ENCODE results near the gene NCKAP5.
A peak's percentile ranks its signal among the peaks of the same experiment; 100 is the strongest.

NCKAP5 gene

DNA sequence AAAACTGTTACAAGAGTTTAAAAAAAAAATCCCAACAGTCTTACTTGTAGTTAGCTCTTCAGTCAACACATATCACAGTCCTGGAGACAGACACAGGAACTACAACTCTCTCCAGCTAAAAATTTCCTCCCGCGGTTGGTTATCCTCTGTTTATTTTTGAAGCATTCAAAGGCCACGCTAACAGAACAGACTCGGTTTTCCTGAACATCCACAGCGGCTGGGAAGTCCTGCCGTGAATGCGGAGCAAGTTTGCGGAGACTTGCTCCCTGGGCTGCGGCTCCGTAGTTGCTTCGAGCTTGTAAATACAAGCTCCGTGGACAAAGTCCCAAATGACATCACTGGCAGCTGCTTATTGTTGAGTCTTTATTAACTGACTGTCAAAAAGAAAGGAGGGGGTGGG lies at the start of gene NCKAP5:
Gene NCKAP5 (minus strand): TSS at position 292 of the 400 bp plus-strand sequence. CDS start 50,937 bp downstream, outside the sequence.
- DNase-seq (no peak), ATAC-seq (no peak)
- Mint-ChIP-seq H3K4me1 (no peaks in the 10 kb centered on the region), H3K27me3 (peaks cover 33% of the 10 kb centered on the region), H3K27ac (no peak within 1 kb of the TSS), H3K4me3 (no peak within 1 kb of the TSS), H3K9me3 (no peaks in the 10 kb centered on the region)

GRCh38 chr2:133609664-133610063 lies 41.4 kb upstream of the NCKAP5 start:
- H3K9me3 Mint-ChIP-seq: peaks cover 0 to 7% of the 10 kb centered on the region in 2 donors
- no peaks in the 10 kb centered on the region for H3K4me1 Mint-ChIP-seq
- no peak overlapping the region for H3K4me3 Mint-ChIP-seq

DNA sequence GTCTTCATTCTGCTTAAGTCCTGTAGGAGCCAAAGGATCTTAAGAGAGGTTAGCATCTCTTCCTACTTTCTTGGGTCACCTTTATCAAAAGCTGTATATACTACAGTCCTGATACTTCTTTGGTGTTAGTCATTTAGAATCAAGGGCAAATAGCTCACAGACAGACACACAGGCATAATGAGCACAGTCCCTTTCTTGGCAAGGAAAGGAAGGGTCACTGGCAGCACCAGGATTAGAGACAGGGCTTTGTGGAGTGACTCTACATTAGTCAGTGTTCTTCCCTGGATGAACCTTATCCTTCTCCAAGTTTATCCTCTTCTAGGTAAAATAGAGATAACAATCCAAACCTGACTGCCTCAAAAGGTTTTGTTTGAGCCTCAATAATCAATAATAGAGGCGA lies 40.0 kb upstream of the NCKAP5 start:
- H3K4me1 Mint-ChIP-seq: no peaks in the 10 kb centered on the region
- ATAC-seq: no peak
- no peak for DNase-seq
- no peak overlapping the region for H3K27ac Mint-ChIP-seq
- no peak overlapping the region for H3K4me3 Mint-ChIP-seq
- H3K9me3 Mint-ChIP-seq: no peaks in the 10 kb centered on the region
- peaks cover 7% of the 10 kb centered on the region for H3K27me3 Mint-ChIP-seq

More at GRCh38 chr2:133609664-133610063, 41.4 kb upstream of the NCKAP5 start:
- H3K27ac Mint-ChIP-seq: no peak overlapping the region
- H3K27me3 Mint-ChIP-seq: peaks cover 7% of the 10 kb centered on the region
- ATAC-seq (no peak), DNase-seq (no peak)

- no peak for ATAC-seq
- H3K27ac Mint-ChIP-seq: no peak overlapping the region
- DNase-seq: no peak
- H3K4me1 Mint-ChIP-seq: no peaks in the 10 kb centered on the region
- peaks cover 7% of the 10 kb centered on the region for H3K27me3 Mint-ChIP-seq
- no peak overlapping the region for H3K4me3 Mint-ChIP-seq
- no peaks in the 10 kb centered on the region for H3K9me3 Mint-ChIP-seq
These were observed 39.4 kb upstream of the NCKAP5 start for GRCh38 chr2:133607679-133608078.

GRCh38 chr2:133606616-133607015 lies 38.4 kb upstream of the NCKAP5 start:
- Mint-ChIP-seq H3K27ac (no peak overlapping the region), H3K9me3 (no peaks in the 10 kb centered on the region), H3K4me1 (no peaks in the 10 kb centered on the region), H3K27me3 (peaks cover 7% of the 10 kb centered on the region), H3K4me3 (no peak overlapping the region)
- DNase-seq (no peak), ATAC-seq (no peak)

- no peak for ATAC-seq
- H3K9me3 Mint-ChIP-seq: no peaks in the 10 kb centered on the region
These were observed 37.5 kb upstream of the NCKAP5 start for GRCh38 chr2:133605766-133606137.

GRCh38 chr2:133605011-133605765 lies 36.9 kb upstream of the NCKAP5 start:
- no peaks in the 10 kb centered on the region for H3K9me3 Mint-ChIP-seq
- no peak overlapping the region for H3K4me3 Mint-ChIP-seq
- peaks cover 7% of the 10 kb centered on the region for H3K27me3 Mint-ChIP-seq
- DNase-seq (no peak), ATAC-seq (no peak)
- H3K4me1 Mint-ChIP-seq: no peaks in the 10 kb centered on the region
- H3K27ac Mint-ChIP-seq: peak overlapping the region in 1 of 2 donors; percentile 19

More at GRCh38 chr2:133605766-133606137, 37.5 kb upstream of the NCKAP5 start:
- no peaks in the 10 kb centered on the region for H3K4me1 Mint-ChIP-seq
- no peak overlapping the region for H3K4me3 Mint-ChIP-seq
- peaks cover 7% of the 10 kb centered on the region for H3K27me3 Mint-ChIP-seq
- H3K27ac Mint-ChIP-seq: no peak overlapping the region
- DNase-seq: no peak

- ATAC-seq (no peak), DNase-seq (no peak)
- no peaks in the 10 kb centered on the region for H3K9me3 Mint-ChIP-seq
- no peak overlapping the region for H3K27ac Mint-ChIP-seq
- H3K4me1 Mint-ChIP-seq: no peaks in the 10 kb centered on the region
- no peak overlapping the region for H3K4me3 Mint-ChIP-seq
- H3K27me3 Mint-ChIP-seq: peaks cover 7% of the 10 kb centered on the region
These were observed 34.8 kb upstream of the NCKAP5 start for GRCh38 chr2:133603109-133603508.

- no peak for DNase-seq
- peaks cover 7% of the 10 kb centered on the region for H3K27me3 Mint-ChIP-seq
- no peak for ATAC-seq
- H3K27ac Mint-ChIP-seq: no peak overlapping the region
- no peaks in the 10 kb centered on the region for H3K4me1 Mint-ChIP-seq
- no peaks in the 10 kb centered on the region for H3K9me3 Mint-ChIP-seq
- H3K4me3 Mint-ChIP-seq: no peak overlapping the region
These were observed 34.3 kb upstream of the NCKAP5 start for GRCh38 chr2:133602538-133602937.

GRCh38 chr2:133600266-133600928 lies 32.1 kb upstream of the NCKAP5 start:
- no peak overlapping the region for H3K4me3 Mint-ChIP-seq
- no peak for ATAC-seq

DNA sequence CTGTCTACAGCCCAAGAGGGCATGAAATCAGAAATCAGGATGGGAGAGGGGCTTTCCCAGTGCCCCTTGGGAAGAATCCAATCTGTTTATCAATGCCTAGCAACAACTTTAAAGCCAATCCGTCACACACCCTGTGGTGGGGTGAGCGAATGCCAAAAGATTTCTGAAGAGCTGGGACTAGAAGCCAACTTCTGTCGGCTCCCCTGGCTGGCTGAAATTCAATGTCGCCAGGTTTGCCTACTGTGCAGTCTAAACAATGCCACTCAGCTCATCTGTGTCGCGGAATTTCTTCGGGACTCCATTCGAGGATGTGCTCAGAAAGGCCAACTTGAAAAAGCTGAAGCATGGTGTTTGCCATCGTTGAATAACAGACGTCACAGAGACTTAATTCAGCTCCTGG lies 31.5 kb upstream of the NCKAP5 start:
- no peak overlapping the region for H3K4me3 Mint-ChIP-seq
- DNase-seq (no peak), ATAC-seq (no peak)
- H3K4me1 Mint-ChIP-seq: no peaks in the 10 kb centered on the region
- peaks cover 6% of the 10 kb centered on the region for H3K27me3 Mint-ChIP-seq
- no peak overlapping the region for H3K27ac Mint-ChIP-seq
- no peaks in the 10 kb centered on the region for H3K9me3 Mint-ChIP-seq

More at GRCh38 chr2:133600266-133600928, 32.1 kb upstream of the NCKAP5 start:
- H3K9me3 Mint-ChIP-seq: no peaks in the 10 kb centered on the region
- no peak for DNase-seq
- no peak overlapping the region for H3K27ac Mint-ChIP-seq
- H3K27me3 Mint-ChIP-seq: peaks cover 12% of the 10 kb centered on the region
- no peaks in the 10 kb centered on the region for H3K4me1 Mint-ChIP-seq

GRCh38 chr2:133599211-133599803 lies 31.0 kb upstream of the NCKAP5 start:
- DNase-seq (no peak), ATAC-seq (no peak)
- Mint-ChIP-seq H3K27ac (peak overlapping the region in 1 of 2 donors; percentile 66), H3K4me1 (no peaks in the 10 kb centered on the region), H3K9me3 (no peaks in the 10 kb centered on the region), H3K27me3 (peaks cover 6% of the 10 kb centered on the region), H3K4me3 (no peak overlapping the region)

- H3K4me1 Mint-ChIP-seq: no peaks in the 10 kb centered on the region
- H3K27me3 Mint-ChIP-seq: peaks cover 6% of the 10 kb centered on the region
- ATAC-seq (no peak), DNase-seq (no peak)
- H3K27ac Mint-ChIP-seq: no peak overlapping the region
- H3K4me3 Mint-ChIP-seq: no peak overlapping the region
- H3K9me3 Mint-ChIP-seq: no peaks in the 10 kb centered on the region
These were observed 30.5 kb upstream of the NCKAP5 start for GRCh38 chr2:133598769-133599168.

DNA sequence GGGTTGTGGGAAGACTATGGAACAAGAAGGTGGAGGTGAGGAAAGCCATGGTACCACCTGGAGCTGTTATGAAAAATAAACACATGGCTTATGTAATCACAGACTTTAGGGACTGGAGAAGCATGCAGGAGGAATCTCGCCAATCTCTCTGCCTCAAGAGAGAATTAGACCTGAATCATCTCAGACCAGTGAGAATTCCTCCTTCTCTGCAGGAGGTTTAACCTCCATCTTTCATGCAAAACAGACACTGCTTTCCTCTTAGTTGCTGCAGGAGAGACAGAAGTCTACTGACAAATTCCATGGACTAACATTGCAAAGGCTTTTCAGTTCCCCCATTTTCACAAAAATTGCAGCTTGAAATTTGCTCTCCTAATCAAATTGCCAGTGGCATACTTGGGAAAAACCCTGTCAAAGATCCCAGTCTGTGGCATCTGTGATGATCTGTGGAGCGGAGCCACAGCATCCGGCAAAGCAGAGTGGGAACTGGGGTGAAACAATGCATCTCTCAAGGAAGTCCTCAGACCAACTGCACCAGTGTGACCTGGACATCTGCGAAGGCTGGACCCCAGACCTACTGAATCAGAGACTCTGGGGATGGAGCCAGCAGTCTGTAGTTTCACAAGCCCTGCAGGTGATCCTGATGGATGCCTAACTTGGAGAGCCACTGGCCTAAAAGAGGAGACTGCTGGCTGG lies 28.6 kb upstream of the NCKAP5 start:
- Mint-ChIP-seq H3K27me3 (peaks cover 6% of the 10 kb centered on the region), H3K9me3 (no peaks in the 10 kb centered on the region), H3K4me3 (no peak overlapping the region), H3K27ac (no peak overlapping the region), H3K4me1 (no peaks in the 10 kb centered on the region)
- no peak for DNase-seq
- no peak for ATAC-seq

DNA sequence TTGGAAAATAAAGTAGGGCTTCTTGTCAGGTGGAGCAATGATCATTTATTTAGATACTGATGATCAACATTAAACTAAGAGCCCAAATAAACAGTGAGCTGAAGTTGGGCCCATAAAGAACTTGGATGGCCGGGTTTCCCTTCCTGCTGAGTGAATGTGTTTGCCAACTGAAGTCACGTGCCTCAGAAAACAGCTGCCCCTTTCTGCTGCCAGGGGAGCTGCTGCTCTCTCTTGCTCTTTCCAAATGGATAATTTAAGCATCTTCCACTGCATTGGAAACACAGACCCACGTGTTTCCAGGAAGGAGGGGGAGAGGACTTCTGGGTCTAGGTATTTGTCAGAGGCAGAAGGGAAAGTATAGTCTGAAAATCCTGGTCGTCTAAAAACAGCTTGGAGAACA lies 22.9 kb upstream of the NCKAP5 start:
- peaks cover 5 to 10% of the 10 kb centered on the region in 2 donors for H3K9me3 Mint-ChIP-seq
- ATAC-seq: no peak
- no peak overlapping the region for H3K4me3 Mint-ChIP-seq
- no peak overlapping the region for H3K27ac Mint-ChIP-seq
- H3K4me1 Mint-ChIP-seq: no peaks in the 10 kb centered on the region
- DNase-seq: no peak
- peaks cover 3% of the 10 kb centered on the region for H3K27me3 Mint-ChIP-seq

DNA sequence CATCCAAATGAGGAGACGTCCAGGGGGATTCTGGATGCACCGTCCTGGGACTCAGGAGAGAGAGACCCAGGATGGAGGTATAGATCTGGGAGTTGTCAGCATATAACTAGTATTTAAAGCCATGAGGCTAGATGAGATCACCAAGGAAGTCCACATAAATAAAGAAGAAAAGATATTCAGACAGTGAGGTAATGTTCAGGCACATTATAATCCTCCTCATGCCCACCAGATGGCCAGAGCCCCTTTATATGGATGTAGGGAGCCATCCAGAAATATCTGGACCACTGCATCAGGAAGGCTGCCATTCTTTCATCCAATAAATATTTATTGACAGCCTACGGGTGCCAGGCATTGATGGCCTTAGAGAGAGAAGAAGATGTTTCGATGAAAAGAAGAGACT lies 21.2 kb upstream of the NCKAP5 start:
- H3K27me3 Mint-ChIP-seq: no peaks in the 10 kb centered on the region
- DNase-seq: no peak
- no peaks in the 10 kb centered on the region for H3K4me1 Mint-ChIP-seq
- no peak overlapping the region for H3K27ac Mint-ChIP-seq
- H3K9me3 Mint-ChIP-seq: peaks cover 5 to 10% of the 10 kb centered on the region in 2 donors
- no peak overlapping the region for H3K4me3 Mint-ChIP-seq
- ATAC-seq: no peak
